A549 (cell line): ENCODE measurements around the gene DIO3. TPM values are rescaled to one million over a fixed set of nuclear protein-coding genes. Genes with fewer than 3 reads are reported as not detected.

Source experiments
- ATAC-seq, 2 experiments: fragments of 200-7000 bp in 1 of 2; fragments of >200 bp in 1 of 2; cut with Nextera tagmentation in 1 of 2; cut with Tn5 transposase in 1 of 2; 3 replicates each; pipeline versions ENCODE4 v1.8.0 to v1.9.1; 2018 to 2020; ENCODE audit warnings: mild to moderate bottlenecking in 1 of 2, moderate library complexity in 1 of 2
- CTCF ChIA-PET: fragments of 300-600 bp; sonication (Branson Sonifier 250); formaldehyde crosslinking; extraction: SDS; loops from one replicate; lab custom pipeline; 2021; ENCODE audit warnings: antibody characterized with exemption, inconsistent platforms; lab: Yijun Ruan, JAX
- POLR2A ChIA-PET: fragments of 350-600 bp; formaldehyde crosslinking; extraction: SDS; loops from one replicate; lab custom pipeline; 2021; ENCODE audit warnings: antibody characterized with exemption, inconsistent platforms; lab: Yijun Ruan, JAX
- DNase-seq, 2 experiments: peaks; one replicate each; pipeline versions ENCODE4 v3.0.0 to v3.0.0-alpha.2; 2011 to 2016; ENCODE audit warnings: low read depth in 1 of 2, low spot score in 1 of 2
- FAIRE-seq: peaks from 2 replicates; lab custom pipeline; 2011; peaks lifted over from hg19 to GRCh38; lab: Jason Lieb, UNC
- H3K27ac ChIP-seq, 2 experiments: fragments of >200 bp; sonication (Bioruptor Twin); formaldehyde crosslinking; 3 replicates each; pipeline ENCODE4 v1.5.1; 2016 to 2017
- H3K4me1 ChIP-seq: fragments of >200 bp; sonication (Bioruptor Twin); formaldehyde crosslinking; 3 replicates; pipeline ENCODE4 v1.6.1; 2016
- H3K4me2 ChIP-seq: fragments of >200 bp; sonication (Bioruptor Twin); formaldehyde crosslinking; 3 replicates; pipeline ENCODE4 v1.6.1; 2016
- H3K4me3 ChIP-seq: fragments of >200 bp; sonication (Bioruptor Twin); formaldehyde crosslinking; 3 replicates; pipeline ENCODE4 v1.5.1; 2016
- H3K9me3 ChIP-seq: fragments of >200 bp; sonication (Bioruptor Twin); formaldehyde crosslinking; 3 replicates; pipeline ENCODE4 v1.6.1; 2016
- CEBPB ChIP-seq, 2 experiments: fragments of >200 bp in 1 of 2; sonication (Bioruptor Twin) in 1 of 2; formaldehyde crosslinking in 1 of 2; IDR thresholded peaks; 2 replicates each; pipeline ENCODE4 v1.6.1; 2012 to 2016
- EHF ChIP-seq: fragments of 250-450 bp; sonication (Bioruptor Pico); IDR thresholded peaks from 2 replicates; pipeline ENCODE4 v1.5.0; 2020; ENCODE audit warnings: mild to moderate bottlenecking
- EHMT2 ChIP-seq: fragments of 200-600 bp; sonication (generic); IDR thresholded peaks from 2 replicates; pipeline ENCODE4 v1.6.1; 2016; ENCODE audit warnings: antibody characterized with exemption, low read depth, mild to moderate bottlenecking, moderate library complexity
- EP300 ChIP-seq, 2 experiments: fragments of >200 bp; sonication (Bioruptor Twin); formaldehyde crosslinking; IDR thresholded peaks; 2 replicates in 1 of 2; 3 replicates in 1 of 2; pipeline ENCODE4 v1.6.1; 2016 to 2017
- ESRRA ChIP-seq: fragments of 150-350 bp; IDR thresholded peaks from 2 replicates; pipeline ENCODE4 v1.6.1; 2014; ENCODE audit warnings: mild to moderate bottlenecking, low read length, borderline replicate concordance
- FOXS1 ChIP-seq: fragments of 250-450 bp; sonication (Bioruptor Pico); IDR thresholded peaks from 2 replicates; pipeline ENCODE4 v1.5.0; 2020; ENCODE audit warnings: mild to moderate bottlenecking, moderate library complexity
- GATA3 ChIP-seq: IDR thresholded peaks from 2 replicates; pipeline ENCODE4 v1.6.1; 2012; ENCODE audit warnings: borderline replicate concordance
- HES2 ChIP-seq: fragments of >200 bp; sonication (Bioruptor Twin); formaldehyde crosslinking; IDR thresholded peaks from 2 replicates; pipeline ENCODE4 v1.6.1; 2016
- HEYL ChIP-seq: fragments of 250-450 bp; sonication (Bioruptor Pico); IDR thresholded peaks from 2 replicates; pipeline ENCODE4 v1.8.0; 2021; ENCODE audit warnings: mild to moderate bottlenecking, moderate library complexity
- JUN ChIP-seq, 2 experiments: fragments of >200 bp; sonication (Bioruptor Twin); formaldehyde crosslinking; IDR thresholded peaks; 2 replicates in 1 of 2; 3 replicates in 1 of 2; pipeline ENCODE4 v1.6.1; 2016 to 2017
- MAFK ChIP-seq: fragments of 450-650 bp; IDR thresholded peaks from 2 replicates; pipeline ENCODE4 v1.6.1; 2014; ENCODE audit not compliant: partially characterized antibody
- MAZ ChIP-seq: fragments of 150-350 bp; IDR thresholded peaks from 2 replicates; pipeline ENCODE4 v1.6.1; 2014; ENCODE audit warnings: antibody characterized with exemption, low read depth, low read length, borderline replicate concordance
- MYC ChIP-seq: IDR thresholded peaks from 2 replicates; pipeline ENCODE4 v1.6.1; 2012; ENCODE audit warnings: mild to moderate bottlenecking, inconsistent platforms, low read length, improper control_type of control experiment, borderline replicate concordance
- NFE2L2 ChIP-seq: fragments of 150-350 bp; conservative IDR thresholded peaks from 2 replicates; pipeline ENCODE4 v1.6.1; 2014; ENCODE audit warnings: low read length
- NPAS2 ChIP-seq: fragments of 250-450 bp; sonication (Bioruptor Pico); IDR thresholded peaks from 2 replicates; pipeline ENCODE4 v1.8.0; 2022; ENCODE audit warnings: mild to moderate bottlenecking, moderate library complexity, borderline replicate concordance
- NR3C1 ChIP-seq: fragments of >200 bp; sonication (Bioruptor Twin); formaldehyde crosslinking; IDR thresholded peaks from 3 replicates; pipeline ENCODE4 v1.6.1; 2017
- PBX3 ChIP-seq: IDR thresholded peaks from 2 replicates; pipeline ENCODE4 v1.6.1; 2012
- POLR2AphosphoS2 ChIP-seq: conservative IDR thresholded peaks from 2 replicates; pipeline ENCODE4 v1.6.1; 2012; ENCODE audit warnings: low read length, improper control_type of control experiment, inconsistent platforms
- RARB ChIP-seq: fragments of 250-450 bp; sonication (Bioruptor Pico); IDR thresholded peaks from 2 replicates; pipeline ENCODE4 v1.8.0; 2021; ENCODE audit warnings: mild to moderate bottlenecking, moderate library complexity
- RCOR1 ChIP-seq: fragments of 150-350 bp; IDR thresholded peaks from 2 replicates; pipeline ENCODE4 v1.6.1; 2014; ENCODE audit warnings: antibody characterized with exemption, low read length, low read depth
- SREBF2 ChIP-seq: fragments of 450-650 bp; IDR thresholded peaks from 2 replicates; pipeline ENCODE4 v1.6.1; 2014; ENCODE audit warnings: mild to moderate bottlenecking, moderate library complexity
- ZC3H11A ChIP-seq: fragments of 450-650 bp; IDR thresholded peaks from 2 replicates; pipeline ENCODE4 v1.6.1; 2014; ENCODE audit warnings: antibody characterized with exemption, mild to moderate bottlenecking
- WGBS: methylation state at CpG from one replicate; pipeline ENCODE4 v1.1.6; 2017; ENCODE audit errors: missing lambda C conversion rate; 5-methylcytosine and 5-hydroxymethylcytosine counted together
- polyA plus RNA-seq, 4 experiments: library from polyadenylated mRNA; depleted of rRNA in 3 of 4; stranded (reverse); fragments of >200 nt; fragmentation: RNase III in 1 of 4; extraction: RNeasy Plus Mini Kit Qiagen cat#74134 plus additional on column Dnase treatment in 1 of 4; gene quantifications; 2 replicates in 3 of 4; 3 replicates in 1 of 4; pipeline ENCODE4 v1.2.3, GENCODE V29; 2011 to 2017
- TF ChIP-seq, protein P1 (sequence below): fragments of 250-450 bp; sonication (Bioruptor Pico); IDR thresholded peaks from 2 replicates; pipeline ENCODE4 v1.5.0; 2021; ENCODE audit warnings: mild to moderate bottlenecking, moderate library complexity, borderline replicate concordance
- TF ChIP-seq, protein P2 (sequence below): fragments of 250-450 bp; sonication (Bioruptor Pico); IDR thresholded peaks from 2 replicates; pipeline ENCODE4 v1.5.0; 2020; ENCODE audit warnings: low read depth, mild to moderate bottlenecking, moderate library complexity
- TF ChIP-seq, protein P3 (sequence below): IDR thresholded peaks from 2 replicates; pipeline ENCODE4 v1.6.1; 2012; ENCODE audit warnings: low read depth, borderline replicate concordance

The DIO3 gene
- polyA plus RNA-seq, 2 of the 4 experiments (the other 2 are of a cell fraction): 0.04 to 0.09 TPM

GRCh38 chr14:101590062-101590461, 28.8 kb downstream of the DIO3 start:
- no peak for FAIRE-seq
- ChIA-PET POLR2A (no interaction called here), CTCF (interaction anchor here (1.3 kb wide), 1 partner anchor 14 kb away, joined by 5 read pairs; no protein-coding TSS in a partner anchor)
- no peaks in the 10 kb centered on the region for H3K9me3 ChIP-seq
- TF ChIP-seq HEYL (CRISPR knock-in tag) (no peak), NFE2L2 (no peak), CEBPB (IDR thresholded peaks at IDR 0.05) (no peak), PBX3 (no peak), RCOR1 (no peak), GATA3 (no peak), HES2 (no peak)
- TF ChIP-seq, protein P1, sequence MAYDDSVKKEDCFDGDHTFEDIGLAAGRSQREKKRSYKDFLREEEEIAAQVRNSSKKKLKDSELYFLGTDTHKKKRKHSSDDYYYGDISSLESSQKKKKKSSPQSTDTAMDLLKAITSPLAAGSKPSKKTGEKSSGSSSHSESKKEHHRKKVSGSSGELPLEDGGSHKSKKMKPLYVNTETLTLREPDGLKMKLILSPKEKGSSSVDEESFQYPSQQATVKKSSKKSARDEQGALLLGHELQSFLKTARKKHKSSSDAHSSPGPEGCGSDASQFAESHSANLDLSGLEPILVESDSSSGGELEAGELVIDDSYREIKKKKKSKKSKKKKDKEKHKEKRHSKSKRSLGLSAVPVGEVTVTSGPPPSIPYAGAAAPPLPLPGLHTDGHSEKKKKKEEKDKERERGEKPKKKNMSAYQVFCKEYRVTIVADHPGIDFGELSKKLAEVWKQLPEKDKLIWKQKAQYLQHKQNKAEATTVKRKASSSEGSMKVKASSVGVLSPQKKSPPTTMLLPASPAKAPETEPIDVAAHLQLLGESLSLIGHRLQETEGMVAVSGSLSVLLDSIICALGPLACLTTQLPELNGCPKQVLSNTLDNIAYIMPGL (CRISPR knock-in tag): no peak
- no peak for ATAC-seq
- H3K4me2 ChIP-seq: no peak overlapping the region
- 83% methylated on average over 9 of the region's 9 CpGs for WGBS
- H3K4me3 ChIP-seq: no peak overlapping the region
- no peak overlapping the region for H3K27ac ChIP-seq
- no peak for DNase-seq
- H3K4me1 ChIP-seq: no peaks in the 10 kb centered on the region

GRCh38 chr14:101590616-101591015, 29.3 kb downstream of the DIO3 start:
- WGBS: 87% methylated on average over 14 of the region's 14 CpGs
- Histone ChIP-seq H3K4me1 (no peaks in the 10 kb centered on the region), H3K4me2 (no peak overlapping the region), H3K9me3 (no peaks in the 10 kb centered on the region), H3K4me3 (no peak overlapping the region), H3K27ac (no peak overlapping the region)
- ATAC-seq (no peak), FAIRE-seq (no peak), DNase-seq (no peak)
- POLR2A ChIA-PET: no interaction called here
- CTCF ChIA-PET: no interaction called here
- no peak for TF ChIP-seq EHMT2
- TF ChIP-seq ESRRA: no peak
- TF ChIP-seq SREBF2: no peak
- no peak for TF ChIP-seq ZC3H11A
- TF ChIP-seq NPAS2 (CRISPR knock-in tag): no peak
- no peak for TF ChIP-seq MAFK
- TF ChIP-seq EP300 (IDR thresholded peaks at IDR 0.05): no peak
- no peak for TF ChIP-seq HES2
- TF ChIP-seq MYC: no peak
- TF ChIP-seq HEYL (CRISPR knock-in tag): no peak

DNA sequence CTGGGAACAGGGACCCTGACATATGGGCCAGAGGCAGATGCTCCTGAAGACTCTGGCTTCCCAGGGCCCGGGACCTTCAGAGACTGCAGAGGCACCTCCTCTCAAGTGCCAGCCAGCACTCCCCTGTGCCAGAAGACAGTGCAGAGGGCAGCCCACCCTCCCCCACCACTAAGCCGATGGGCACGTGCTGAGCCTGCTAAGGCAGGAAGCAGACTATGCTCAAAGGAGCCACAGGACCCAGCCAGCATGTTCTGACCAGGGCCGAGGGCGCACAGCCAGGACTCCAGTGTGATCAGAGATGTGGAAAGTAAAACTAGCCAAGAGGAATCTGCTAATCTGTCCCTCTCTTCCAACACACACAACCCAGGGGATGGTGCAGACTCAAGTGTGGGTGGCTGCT, 29.8 kb downstream of the DIO3 start:
- 91% methylated on average over 1 of the region's 5 CpGs for WGBS
- H3K4me2 ChIP-seq: no peak overlapping the region
- FAIRE-seq (no peak), DNase-seq (no peak)
- no peak overlapping the region for H3K27ac ChIP-seq
- H3K9me3 ChIP-seq: no peaks in the 10 kb centered on the region
- ChIA-PET POLR2A (no interaction called here), CTCF (interaction anchor here (1.3 kb wide), 1 partner anchor 12 kb away, joined by 3 read pairs; no protein-coding TSS in a partner anchor)
- TF ChIP-seq MYC (no peak), MAZ (no peak), EP300 (IDR thresholded peaks at IDR 0.05) (no peak), JUN (IDR thresholded peaks at IDR 0.05) (no peak), RARB (no peak), HES2 (no peak), POLR2AphosphoS2 (no peak), HEYL (CRISPR knock-in tag) (no peak), NR3C1 (no peak), EHF (CRISPR knock-in tag) (no peak), FOXS1 (CRISPR knock-in tag) (no peak)
- TF ChIP-seq, protein P2, sequence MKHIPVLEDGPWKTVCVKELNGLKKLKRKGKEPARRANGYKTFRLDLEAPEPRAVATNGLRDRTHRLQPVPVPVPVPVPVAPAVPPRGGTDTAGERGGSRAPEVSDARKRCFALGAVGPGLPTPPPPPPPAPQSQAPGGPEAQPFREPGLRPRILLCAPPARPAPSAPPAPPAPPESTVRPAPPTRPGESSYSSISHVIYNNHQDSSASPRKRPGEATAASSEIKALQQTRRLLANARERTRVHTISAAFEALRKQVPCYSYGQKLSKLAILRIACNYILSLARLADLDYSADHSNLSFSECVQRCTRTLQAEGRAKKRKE (CRISPR knock-in tag): no peak
- TF ChIP-seq, protein P3, sequence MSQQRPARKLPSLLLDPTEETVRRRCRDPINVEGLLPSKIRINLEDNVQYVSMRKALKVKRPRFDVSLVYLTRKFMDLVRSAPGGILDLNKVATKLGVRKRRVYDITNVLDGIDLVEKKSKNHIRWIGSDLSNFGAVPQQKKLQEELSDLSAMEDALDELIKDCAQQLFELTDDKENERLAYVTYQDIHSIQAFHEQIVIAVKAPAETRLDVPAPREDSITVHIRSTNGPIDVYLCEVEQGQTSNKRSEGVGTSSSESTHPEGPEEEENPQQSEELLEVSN: no peak
- TF ChIP-seq, all 56 proteins: peak for 0
- H3K4me3 ChIP-seq: no peak overlapping the region
- no peaks in the 10 kb centered on the region for H3K4me1 ChIP-seq
- ATAC-seq: no peak
